HCT116 (cell line): ENCODE results near the gene TMEM9.

Source experiments
- EZH2 ChIP-seq: fragments of 200-600 bp; sonication (generic); IDR thresholded peaks from 2 replicates; pipeline ENCODE4 v1.6.1; 2017; ENCODE audit warnings: antibody characterized with exemption, mixed run types
- MAX ChIP-seq: IDR thresholded peaks from 2 replicates; pipeline ENCODE4 v1.6.1; 2012
- POLR2AphosphoS5 ChIP-seq: IDR thresholded peaks from 2 replicates; pipeline ENCODE4 v1.6.1; 2011; ENCODE audit warnings: mild to moderate bottlenecking, low read depth, low read length, moderate library complexity
- TF ChIP-seq, protein P1 (sequence below), 3 experiments: fragments of 200-600 bp in 1 of 3; sonication (generic) in 1 of 3; IDR thresholded peaks in 2 of 3; conservative IDR thresholded peaks in 1 of 3; 2 replicates each; pipeline ENCODE4 v1.5.1; 2012 to 2017; ENCODE audit warnings: low read depth in 2 of 3, low read length in 2 of 3, antibody characterized with exemption in 1 of 3, borderline replicate concordance in 1 of 3, control low read depth in 1 of 3, mild to moderate bottlenecking in 1 of 3, mixed read lengths in 1 of 3, mixed run types in 1 of 3, moderate library complexity in 1 of 3; ENCODE audit not compliant: insufficient read depth in 1 of 3

DNA sequence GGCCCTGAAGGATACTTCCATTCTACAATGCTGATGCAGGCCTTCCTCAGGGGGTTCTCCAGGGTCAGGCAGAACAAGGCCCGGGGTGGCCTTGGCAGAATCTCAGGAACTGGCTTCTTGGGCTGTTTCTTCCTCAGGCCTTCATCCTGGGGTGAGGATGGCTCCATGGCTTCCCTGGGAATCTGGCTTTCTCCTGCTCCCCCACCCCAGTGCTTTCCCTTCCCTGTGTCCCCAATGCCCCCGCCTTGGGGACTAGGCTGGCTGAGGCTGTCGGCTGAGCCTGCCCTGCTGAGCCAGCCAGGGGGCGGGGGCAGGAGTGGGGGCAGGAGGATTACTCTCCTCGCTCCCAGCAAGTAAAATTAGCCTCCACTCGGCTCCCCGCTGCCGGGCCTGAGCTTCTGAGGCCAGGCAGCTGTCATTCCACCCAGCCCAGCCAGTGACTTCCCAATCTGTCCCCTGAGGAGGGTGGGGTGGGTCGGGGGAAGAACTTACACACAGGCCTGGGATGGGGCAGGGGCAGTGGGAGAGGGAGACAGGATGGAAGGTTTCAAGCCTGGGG, 42.0 kb downstream of the TMEM9 start, which contains the start of gene CACNA1S:
- TF ChIP-seq, protein P1, sequence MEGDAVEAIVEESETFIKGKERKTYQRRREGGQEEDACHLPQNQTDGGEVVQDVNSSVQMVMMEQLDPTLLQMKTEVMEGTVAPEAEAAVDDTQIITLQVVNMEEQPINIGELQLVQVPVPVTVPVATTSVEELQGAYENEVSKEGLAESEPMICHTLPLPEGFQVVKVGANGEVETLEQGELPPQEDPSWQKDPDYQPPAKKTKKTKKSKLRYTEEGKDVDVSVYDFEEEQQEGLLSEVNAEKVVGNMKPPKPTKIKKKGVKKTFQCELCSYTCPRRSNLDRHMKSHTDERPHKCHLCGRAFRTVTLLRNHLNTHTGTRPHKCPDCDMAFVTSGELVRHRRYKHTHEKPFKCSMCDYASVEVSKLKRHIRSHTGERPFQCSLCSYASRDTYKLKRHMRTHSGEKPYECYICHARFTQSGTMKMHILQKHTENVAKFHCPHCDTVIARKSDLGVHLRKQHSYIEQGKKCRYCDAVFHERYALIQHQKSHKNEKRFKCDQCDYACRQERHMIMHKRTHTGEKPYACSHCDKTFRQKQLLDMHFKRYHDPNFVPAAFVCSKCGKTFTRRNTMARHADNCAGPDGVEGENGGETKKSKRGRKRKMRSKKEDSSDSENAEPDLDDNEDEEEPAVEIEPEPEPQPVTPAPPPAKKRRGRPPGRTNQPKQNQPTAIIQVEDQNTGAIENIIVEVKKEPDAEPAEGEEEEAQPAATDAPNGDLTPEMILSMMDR (IDR thresholded peaks at IDR 0.05 in 2 of 3, conservative IDR thresholded peaks at IDR 0.05 in 1 of 3; ENCODE audit: borderline replicate concordance in 1 of 3, insufficient read depth in 1 of 3, low read depth in 2 of 3, low read length in 2 of 3) = no peak
- no peak for TF ChIP-seq POLR2AphosphoS5
- no peak for TF ChIP-seq EZH2
- no peak for TF ChIP-seq MAX
